ENCODE data around the gene MTCL1.
"Not testable (repeated sequence)": the region's sequence is repeated elsewhere in the genome, so short reads cannot be mapped to it uniquely, and the experiment has no call there.

The MTCL1 gene

GRCh38 chr18:8744038-8744437 lies 38.7 kb downstream of the MTCL1 start:
- no peak for DNase-seq (ENCODE audit: low spot score)

GRCh38 chr18:8744656-8745055 lies 39.3 kb downstream of the MTCL1 start:
- DNase-seq (ENCODE audit: low spot score) = no peak

GRCh38 chr18:8745355-8746014 lies 40.1 kb downstream of the MTCL1 start:
- DNase-seq (ENCODE audit: low spot score) = no peak

GRCh38 chr18:8747440-8747937 lies 42.1 kb downstream of the MTCL1 start:
- DNase-seq (ENCODE audit: low spot score) = no peak

- DNase-seq (ENCODE audit: low spot score) = no peak
Measured at GRCh38 chr18:8749492-8749891, 44.1 kb downstream of the MTCL1 start.

GRCh38 chr18:8750954-8751415 lies 45.6 kb downstream of the MTCL1 start:
- no peak for DNase-seq (ENCODE audit: low spot score)

- DNase-seq (ENCODE audit: low spot score) = no peak
Measured at GRCh38 chr18:8751692-8752091, 46.3 kb downstream of the MTCL1 start.

- no peak for DNase-seq (ENCODE audit: low spot score)
Measured at GRCh38 chr18:8752329-8752728, 47.0 kb downstream of the MTCL1 start.

- DNase-seq (ENCODE audit: low spot score) = peak; percentile 13
Measured at GRCh38 chr18:8754995-8755960, 49.9 kb downstream of the MTCL1 start.

- DNase-seq (ENCODE audit: low spot score) = no peak
Measured at GRCh38 chr18:8756571-8756970, 51.2 kb downstream of the MTCL1 start.

- no peak for DNase-seq (ENCODE audit: low spot score)
Measured at GRCh38 chr18:8757396-8757997, 52.1 kb downstream of the MTCL1 start.

GRCh38 chr18:8758466-8758865 lies 53.1 kb downstream of the MTCL1 start:
- no peak for DNase-seq (ENCODE audit: low spot score)

- no peak for DNase-seq (ENCODE audit: low spot score)
Measured at GRCh38 chr18:8760984-8761383, 55.6 kb downstream of the MTCL1 start.

GRCh38 chr18:8761535-8761934 lies 56.2 kb downstream of the MTCL1 start:
- DNase-seq (ENCODE audit: low spot score) = not testable (repeated sequence)

GRCh38 chr18:8762968-8763367 lies 57.6 kb downstream of the MTCL1 start:
- DNase-seq (ENCODE audit: low spot score) = no peak

- DNase-seq (ENCODE audit: low spot score) = no peak
Measured at GRCh38 chr18:8763611-8764010, 58.3 kb downstream of the MTCL1 start.

- no peak for DNase-seq (ENCODE audit: low spot score)
Measured at GRCh38 chr18:8765783-8766463, 60.6 kb downstream of the MTCL1 start.

- DNase-seq (ENCODE audit: low spot score) = no peak
Measured at GRCh38 chr18:8766559-8767293, 61.4 kb downstream of the MTCL1 start.

GRCh38 chr18:8767340-8767739 lies 62.0 kb downstream of the MTCL1 start:
- no peak for DNase-seq (ENCODE audit: low spot score)

GRCh38 chr18:8769509-8770095 lies 64.2 kb downstream of the MTCL1 start:
- DNase-seq (ENCODE audit: low spot score) = no peak

- no peak for DNase-seq (ENCODE audit: low spot score)
Measured at GRCh38 chr18:8770657-8771056, 65.3 kb downstream of the MTCL1 start.

Data from activated CD4-positive, alpha-beta T cell treated with anti-CD3 and anti-CD28 coated beads, Interleukin-2, Interleukin-4, amounts not matched to agents 100 ng/mL and 50 ng/mL, durations not matched to agents 16 hours and 8 hours (primary cell).